Neural crest cell (in vitro differentiated cells): ENCODE measurements around the gene RTL1. TPM values are rescaled to one million over a fixed set of nuclear protein-coding genes. Genes with fewer than 3 reads are reported as not detected.

Source experiments
- DNase-seq: peaks from one replicate; pipeline ENCODE4 v3.0.0; 2021; ENCODE audit warnings: low read depth, mixed read lengths, low spot score
- H3K27ac Mint-ChIP-seq: one replicate; pipeline ENCODE4 v1.8.0; 2021; ENCODE audit warnings: mild to moderate bottlenecking, mixed read lengths; ENCODE audit not compliant: unreplicated experiment
- H3K27me3 Mint-ChIP-seq: 2 replicates; pipeline ENCODE4 v1.8.0; 2021; ENCODE audit warnings: low read depth, mild to moderate bottlenecking, mixed read lengths
- H3K36me3 Mint-ChIP-seq: 2 replicates; pipeline ENCODE4 v1.8.0; 2021; ENCODE audit warnings: low read depth, mild to moderate bottlenecking, mixed read lengths
- H3K4me1 Mint-ChIP-seq: 2 replicates; pipeline ENCODE4 v1.8.0; 2021; ENCODE audit warnings: mixed read lengths
- H3K4me3 Mint-ChIP-seq: one replicate; pipeline ENCODE4 v1.8.0; 2021; ENCODE audit warnings: mild to moderate bottlenecking, mixed read lengths
- H3K9me3 Mint-ChIP-seq: 2 replicates; pipeline ENCODE4 v1.8.0; 2021; ENCODE audit warnings: mixed read lengths
- CTCF ChIP-seq: fragments of 200-600 bp; sonication (generic); conservative IDR thresholded peaks from 2 replicates; pipeline ENCODE4 v1.5.0; 2021; ENCODE audit warnings: antibody characterized with exemption, mild to moderate bottlenecking
- total RNA-seq: library from RNA; stranded (reverse); gene quantifications from 2 replicates; pipeline ENCODE4 v1.2.1, GENCODE V29; 2021

Gene RTL1
- total RNA-seq, 1 donor from 2014 or later = 0.09 TPM

GRCh38 chr14:100841761-100842403, 61.6 kb downstream of the RTL1 start:
- Mint-ChIP-seq H3K27me3 (peaks cover 5% of the 10 kb centered on the region), H3K36me3 (no peaks in the 10 kb centered on the region), H3K9me3 (no peaks in the 10 kb centered on the region), H3K4me3 (no peak overlapping the region), H3K27ac (no peak overlapping the region), H3K4me1 (peaks cover 60% of the 10 kb centered on the region)
- no peak for DNase-seq
- TF ChIP-seq CTCF = no peak

GRCh38 chr14:100841066-100841760, 62.3 kb downstream of the RTL1 start:
- no peak for TF ChIP-seq CTCF
- Mint-ChIP-seq H3K27ac (peak overlapping the region; percentile 97), H3K9me3 (no peaks in the 10 kb centered on the region), H3K27me3 (peaks cover 5% of the 10 kb centered on the region), H3K4me1 (peaks cover 64% of the 10 kb centered on the region), H3K4me3 (peak overlapping the region; percentile 77), H3K36me3 (no peaks in the 10 kb centered on the region)
- DNase-seq = no peak

- Mint-ChIP-seq H3K9me3 (no peaks in the 10 kb centered on the region), H3K4me3 (peak overlapping the region; percentile 77), H3K36me3 (no peaks in the 10 kb centered on the region), H3K27me3 (peaks cover 5% of the 10 kb centered on the region), H3K4me1 (peaks cover 64% of the 10 kb centered on the region), H3K27ac (peak overlapping the region; percentile 97)
- no peak for TF ChIP-seq CTCF
- peak; percentile 35 for DNase-seq
Measured at GRCh38 chr14:100840286-100841065, 63.0 kb downstream of the RTL1 start.

GRCh38 chr14:100839681-100840111, 63.8 kb downstream of the RTL1 start:
- peak overlapping the region; percentile 77 for H3K4me3 Mint-ChIP-seq

GRCh38 chr14:100839315-100839585, 64.3 kb downstream of the RTL1 start:
- peak overlapping the region; percentile 69 for H3K4me3 Mint-ChIP-seq
- peak overlapping the region; percentile 39 for H3K27ac Mint-ChIP-seq
- no peak for DNase-seq
- peaks cover 60% of the 10 kb centered on the region for H3K4me1 Mint-ChIP-seq
- peaks cover 5% of the 10 kb centered on the region for H3K27me3 Mint-ChIP-seq
- H3K9me3 Mint-ChIP-seq = no peaks in the 10 kb centered on the region
- H3K36me3 Mint-ChIP-seq = no peaks in the 10 kb centered on the region
- TF ChIP-seq CTCF = no peak

More at GRCh38 chr14:100839681-100840111, 63.8 kb downstream of the RTL1 start:
- peaks cover 64% of the 10 kb centered on the region for H3K4me1 Mint-ChIP-seq
- H3K27ac Mint-ChIP-seq = peak overlapping the region; percentile 78
- peaks cover 5% of the 10 kb centered on the region for H3K27me3 Mint-ChIP-seq
- no peaks in the 10 kb centered on the region for H3K36me3 Mint-ChIP-seq
- TF ChIP-seq CTCF = no peak
- DNase-seq = no peak
- H3K9me3 Mint-ChIP-seq = no peaks in the 10 kb centered on the region
